ENCODE data around the gene PACSIN1.
"Not testable (repeated sequence)": the region's sequence is repeated elsewhere in the genome, so short reads cannot be mapped to it uniquely, and the experiment has no call there.

The PACSIN1 gene

GRCh38 chr6:34475238-34475682 is 9.4 kb downstream of the PACSIN1 start:
- Histone ChIP-seq H3K9ac (no peak overlapping the region), H3K4me1 (peaks cover 0 to 9% (median 6%) of the 10 kb centered on the region in 10 experiments; a peak in 12 of 20 replicates), H3K4me3 (no peak overlapping the region), H3K27me3 (no peaks in the 10 kb centered on the region), H3K4me2 (no peak overlapping the region), H3K36me3 (no peaks in the 10 kb centered on the region), H3K27ac (no peak overlapping the region), H4K20me1 (no peaks in the 10 kb centered on the region), H3K9me3 (replicated peaks in 1 of 11) (peaks cover 0 to 5% (median 0%) of the 10 kb centered on the region in 11 experiments; a peak in 1 of 22 replicates)
- no peak for TF ChIP-seq Cebpa-rat (IDR thresholded peaks at IDR 0.05)

GRCh38 chr6:34475767-34476328 is 10.0 kb downstream of the PACSIN1 start:
- Histone ChIP-seq H3K4me1 (peaks cover 0 to 9% (median 6%) of the 10 kb centered on the region in 10 experiments; a peak in 12 of 20 replicates), H3K36me3 (no peaks in the 10 kb centered on the region), H4K20me1 (no peaks in the 10 kb centered on the region), H3K27me3 (no peaks in the 10 kb centered on the region), H3K27ac (no peak overlapping the region), H3K9me3 (replicated peaks in 1 of 11) (peaks cover 0 to 5% (median 0%) of the 10 kb centered on the region in 11 experiments; a peak in 1 of 22 replicates), H3K9ac (no peak overlapping the region), H3K4me3 (no peak overlapping the region), H3K4me2 (no peak overlapping the region)
- no peak for TF ChIP-seq Cebpa-rat (IDR thresholded peaks at IDR 0.05)

- H3K4me3 ChIP-seq, result no peak overlapping the region
- no peak overlapping the region for H3K27ac ChIP-seq
- no peaks in the 10 kb centered on the region for H3K27me3 ChIP-seq
- peaks cover 0 to 5% (median 0%) of the 10 kb centered on the region in 11 experiments; a peak in 1 of 22 replicates for H3K9me3 ChIP-seq (replicated peaks in 1 of 11)
- H3K4me2 ChIP-seq, result peak overlapping the region in 6 of 11 experiments; percentile 16 to 44 (median 23); a peak in 8 of 22 replicates
- peaks cover 0 to 9% (median 6%) of the 10 kb centered on the region in 10 experiments; a peak in 12 of 20 replicates for H3K4me1 ChIP-seq
- H4K20me1 ChIP-seq, result no peaks in the 10 kb centered on the region
- H3K36me3 ChIP-seq, result no peaks in the 10 kb centered on the region
- no peak for TF ChIP-seq Cebpa-rat (IDR thresholded peaks at IDR 0.05)
- no peak overlapping the region; a peak in 1 of 22 replicates for H3K9ac ChIP-seq
Observed at GRCh38 chr6:34476447-34476846, 10.6 kb downstream of the PACSIN1 start.

GRCh38 chr6:34476921-34477320 is 11.0 kb downstream of the PACSIN1 start:
- no peak overlapping the region for H3K4me3 ChIP-seq
- no peaks in the 10 kb centered on the region for H4K20me1 ChIP-seq
- H3K4me2 ChIP-seq, result peak overlapping the region in 6 of 11 experiments; percentile 16 to 44 (median 23); a peak in 8 of 22 replicates
- no peaks in the 10 kb centered on the region for H3K36me3 ChIP-seq
- TF ChIP-seq Cebpa-rat (IDR thresholded peaks at IDR 0.05), result no peak
- no peaks in the 10 kb centered on the region for H3K27me3 ChIP-seq
- no peak overlapping the region; a peak in 1 of 22 replicates for H3K9ac ChIP-seq
- H3K4me1 ChIP-seq, result peaks cover 0 to 9% (median 6%) of the 10 kb centered on the region in 10 experiments; a peak in 12 of 20 replicates
- peaks cover 0 to 5% (median 0%) of the 10 kb centered on the region in 11 experiments; a peak in 1 of 22 replicates for H3K9me3 ChIP-seq (replicated peaks in 1 of 11)
- H3K27ac ChIP-seq, result no peak overlapping the region

- Histone ChIP-seq H3K9ac (no peak overlapping the region), H3K4me2 (no peak overlapping the region), H3K4me1 (peaks cover 0 to 9% (median 6%) of the 10 kb centered on the region in 10 experiments; a peak in 12 of 20 replicates), H3K27me3 (no peaks in the 10 kb centered on the region), H3K4me3 (no peak overlapping the region), H3K9me3 (replicated peaks in 1 of 11) (peaks cover 0 to 5% (median 0%) of the 10 kb centered on the region in 11 experiments; a peak in 1 of 22 replicates), H3K36me3 (no peaks in the 10 kb centered on the region), H4K20me1 (no peaks in the 10 kb centered on the region), H3K27ac (no peak overlapping the region)
- TF ChIP-seq Cebpa-rat (IDR thresholded peaks at IDR 0.05), result no peak
Observed at GRCh38 chr6:34478796-34479195, 12.9 kb downstream of the PACSIN1 start.

- H3K27ac ChIP-seq; H3K9me3 ChIP-seq (replicated peaks in 1 of 11); H4K20me1 ChIP-seq; H3K36me3 ChIP-seq; H3K4me3 ChIP-seq; H3K27me3 ChIP-seq; H3K9ac ChIP-seq; H3K4me2 ChIP-seq: not testable (repeated sequence)
- peaks cover 0 to 26% (median 22%) of the 10 kb centered on the region in 10 experiments; a peak in 18 of 20 replicates for H3K4me1 ChIP-seq
Observed at GRCh38 chr6:34483781-34484180, 17.9 kb downstream of the PACSIN1 start.

- no peaks in the 10 kb centered on the region for H4K20me1 ChIP-seq
- no peaks in the 10 kb centered on the region for H3K27me3 ChIP-seq
- H3K9ac ChIP-seq, result no peak overlapping the region
- H3K36me3 ChIP-seq, result no peaks in the 10 kb centered on the region
- TF ChIP-seq Cebpa-rat (IDR thresholded peaks at IDR 0.05), result no peak
- H3K9me3 ChIP-seq (replicated peaks in 1 of 11), result no peaks in the 10 kb centered on the region
- no peak overlapping the region for H3K4me3 ChIP-seq
- peaks cover 0 to 27% (median 22%) of the 10 kb centered on the region in 10 experiments; a peak in 18 of 20 replicates for H3K4me1 ChIP-seq
- H3K27ac ChIP-seq, result no peak overlapping the region
- H3K4me2 ChIP-seq, result peak overlapping the region in 8 of 11 experiments; percentile 35 to 67 (median 48); a peak in 10 of 22 replicates
Observed at GRCh38 chr6:34484391-34484790, 18.5 kb downstream of the PACSIN1 start.

- H3K9ac ChIP-seq, result peak overlapping the region in 1 of 11 experiments; percentile 1; a peak in 1 of 22 replicates
Observed at GRCh38 chr6:34484899-34485298, 19.0 kb downstream of the PACSIN1 start.

GRCh38 chr6:34485321-34486060 is 19.6 kb downstream of the PACSIN1 start:
- Histone ChIP-seq H4K20me1 (no peaks in the 10 kb centered on the region), H3K27ac (peak overlapping the region in 4 of 11 experiments; percentile 10 to 54 (median 28); a peak in 2 of 22 replicates), H3K4me3 (no peak overlapping the region), H3K4me2 (peak overlapping the region in 7 of 11 experiments; percentile 46 to 67 (median 48); a peak in 10 of 22 replicates), H3K4me1 (peaks cover 0 to 27% (median 22%) of the 10 kb centered on the region in 10 experiments; a peak in 18 of 20 replicates), H3K27me3 (no peaks in the 10 kb centered on the region), H3K9ac (peak overlapping the region in 1 of 11 experiments; percentile 1; a peak in 1 of 22 replicates), H3K36me3 (no peaks in the 10 kb centered on the region), H3K9me3 (replicated peaks in 1 of 11) (no peaks in the 10 kb centered on the region)
- TF ChIP-seq Cebpa-rat (IDR thresholded peaks at IDR 0.05), result no peak

More at GRCh38 chr6:34484899-34485298, 19.0 kb downstream of the PACSIN1 start:
- H3K9me3 ChIP-seq (replicated peaks in 1 of 11), result no peaks in the 10 kb centered on the region
- H3K36me3 ChIP-seq, result no peaks in the 10 kb centered on the region
- peak overlapping the region in 2 of 11 experiments; percentile 36 to 54; a peak in 2 of 22 replicates for H3K27ac ChIP-seq
- no peak for TF ChIP-seq Cebpa-rat (IDR thresholded peaks at IDR 0.05)
- H3K4me1 ChIP-seq, result peaks cover 0 to 27% (median 22%) of the 10 kb centered on the region in 10 experiments; a peak in 18 of 20 replicates
- H4K20me1 ChIP-seq, result no peaks in the 10 kb centered on the region
- H3K4me2 ChIP-seq, result peak overlapping the region in 10 of 11 experiments; percentile 2 to 67 (median 48); a peak in 16 of 22 replicates
- H3K27me3 ChIP-seq, result no peaks in the 10 kb centered on the region
- H3K4me3 ChIP-seq, result no peak overlapping the region

Measured in BLaER1 treated with 17β-estradiol and CSF1 and Interleukin-3, amounts not matched to agents 10 nM and 100 nM (cell line).